GM20000 (cell line): ENCODE data around the gene TDP1.

Experiments used
- DNase-seq: peaks from one replicate; pipeline ENCODE4 v3.0.0; 2012; ENCODE audit warnings: low spot score
- CTCF ChIP-seq: IDR thresholded peaks from 2 replicates; pipeline ENCODE4 v1.5.1; 2012; ENCODE audit warnings: mild to moderate bottlenecking, control low read depth; ENCODE audit errors: extremely low read depth, missing control alignments

Gene TDP1

GRCh38 chr14:89978656-89979055 is 22.9 kb downstream of the TDP1 start:
- DNase-seq, result no peak
- TF ChIP-seq CTCF, result no peak

GRCh38 chr14:89983375-89983774 is 27.6 kb downstream of the TDP1 start:
- no peak for DNase-seq
- TF ChIP-seq CTCF, result no peak

- no peak for TF ChIP-seq CTCF
- no peak for DNase-seq
Measured at GRCh38 chr14:89986462-89987160, 30.9 kb downstream of the TDP1 start.

- DNase-seq, result no peak
Measured at GRCh38 chr14:89987161-89987475, 31.4 kb downstream of the TDP1 start.

GRCh38 chr14:89988787-89989186 is 33.1 kb downstream of the TDP1 start:
- no peak for DNase-seq
- no peak for TF ChIP-seq CTCF

More at GRCh38 chr14:89987161-89987475, 31.4 kb downstream of the TDP1 start:
- no peak for TF ChIP-seq CTCF

- DNase-seq, result no peak
- TF ChIP-seq CTCF, result no peak
Measured at GRCh38 chr14:89990218-89990617, 34.5 kb downstream of the TDP1 start.

GRCh38 chr14:89990623-89991275 is 35.0 kb downstream of the TDP1 start:
- no peak for DNase-seq
- TF ChIP-seq CTCF, result no peak
